Liver (tissue), 3 donors: ENCODE measurements around the gene ADGRA1.

Source experiments
- ATF3 ChIP-seq: IDR thresholded peaks from 2 replicates; pipeline ENCODE4 v1.6.1; 2016; ENCODE audit warnings: antibody characterized with exemption
- CTCF ChIP-seq: fragments of 150-350 bp; IDR thresholded peaks from 2 replicates; pipeline ENCODE4 v1.5.1; 2017; ENCODE audit warnings: improper control_type of control experiment, low read depth, low read length; ENCODE audit not compliant: missing input control
- EGR1 ChIP-seq, 2 donors: IDR thresholded peaks; 2 replicates each; pipeline ENCODE4 v1.6.1; 2016 to 2018; ENCODE audit warnings: antibody characterized with exemption in 2 of 2, low read depth in 2 of 2
- FOXA1 ChIP-seq: IDR thresholded peaks from 2 replicates; pipeline ENCODE4 v1.6.1; 2016; ENCODE audit warnings: antibody characterized with exemption
- HNF4G ChIP-seq: IDR thresholded peaks from 2 replicates; pipeline ENCODE4 v1.6.1; 2016; ENCODE audit warnings: antibody characterized with exemption
- JUND ChIP-seq, 2 donors: IDR thresholded peaks; 2 replicates each; pipeline ENCODE4 v1.6.1; 2016; ENCODE audit warnings: antibody characterized with exemption in 2 of 2
- MAX ChIP-seq: IDR thresholded peaks from 2 replicates; pipeline ENCODE4 v1.6.1; 2016; ENCODE audit warnings: antibody characterized with exemption
- RAD21 ChIP-seq, 2 donors: IDR thresholded peaks; 2 replicates each; pipeline ENCODE4 v1.6.1; 2016; ENCODE audit warnings: antibody characterized with exemption in 2 of 2, mild to moderate bottlenecking in 2 of 2
- REST ChIP-seq: IDR thresholded peaks from 2 replicates; pipeline ENCODE4 v1.6.1; 2016; ENCODE audit warnings: antibody characterized with exemption, mild to moderate bottlenecking
- RXRA ChIP-seq, 2 donors: IDR thresholded peaks; 2 replicates each; pipeline ENCODE4 v1.6.1; 2017 to 2018; ENCODE audit warnings: antibody characterized with exemption in 2 of 2, mild to moderate bottlenecking in 1 of 2
- SP1 ChIP-seq: IDR thresholded peaks from 2 replicates; pipeline ENCODE4 v1.6.1; 2018; ENCODE audit warnings: antibody characterized with exemption, mild to moderate bottlenecking
- TAF1 ChIP-seq: conservative IDR thresholded peaks from 2 replicates; pipeline ENCODE4 v1.6.1; 2016; ENCODE audit warnings: antibody characterized with exemption, mild to moderate bottlenecking
- YY1 ChIP-seq: IDR thresholded peaks from 2 replicates; pipeline ENCODE4 v1.6.1; 2016; ENCODE audit warnings: antibody characterized with exemption, mild to moderate bottlenecking
- donor health status: healthy.
- donor health status: healthy.

- TF ChIP-seq REST, result no peak
- no peak for TF ChIP-seq FOXA1
- TF ChIP-seq SP1, result no peak
- no peak for TF ChIP-seq HNF4G
- TF ChIP-seq JUND (IDR thresholded peaks at IDR 0.05), result no peak
- TF ChIP-seq CTCF, result no peak
- TF ChIP-seq TAF1, result no peak
- no peak for TF ChIP-seq RAD21 (IDR thresholded peaks at IDR 0.05)
- TF ChIP-seq ATF3, result no peak
- no peak for TF ChIP-seq RXRA (IDR thresholded peaks at IDR 0.05)
- no peak for TF ChIP-seq EGR1 (IDR thresholded peaks at IDR 0.05; ENCODE audit: low read depth in 2 of 2)
- no peak for TF ChIP-seq MAX
- TF ChIP-seq YY1, result no peak
Observed at GRCh38 chr10:133050371-133050770, 37.4 kb upstream of the ADGRA1 start.
